Stimulated activated CD8-positive, alpha-beta memory T cell treated with anti-CD3 and anti-CD28 coated beads, Interleukin-15, amount 100 ng/mL, for 48 hours (primary cell): ENCODE data around the gene KRT40.

Source experiments
- DNase-seq, 2 donors: peaks; one replicate each; pipeline ENCODE4 v3.0.0-alpha.2; 2020; ENCODE audit warnings: low read depth in 2 of 2

Gene KRT40

GRCh38 chr17:40952661-40953060, 31.5 kb downstream of the KRT40 start:
- DNase-seq: no peak

GRCh38 chr17:40952154-40952553, 32.0 kb downstream of the KRT40 start:
- DNase-seq: no peak

GRCh38 chr17:40951011-40951622, 33.0 kb downstream of the KRT40 start:
- no peak for DNase-seq

GRCh38 chr17:40950176-40950575, 34.0 kb downstream of the KRT40 start:
- no peak for DNase-seq

GRCh38 chr17:40949418-40949817, 34.7 kb downstream of the KRT40 start:
- DNase-seq: no peak

DNA sequence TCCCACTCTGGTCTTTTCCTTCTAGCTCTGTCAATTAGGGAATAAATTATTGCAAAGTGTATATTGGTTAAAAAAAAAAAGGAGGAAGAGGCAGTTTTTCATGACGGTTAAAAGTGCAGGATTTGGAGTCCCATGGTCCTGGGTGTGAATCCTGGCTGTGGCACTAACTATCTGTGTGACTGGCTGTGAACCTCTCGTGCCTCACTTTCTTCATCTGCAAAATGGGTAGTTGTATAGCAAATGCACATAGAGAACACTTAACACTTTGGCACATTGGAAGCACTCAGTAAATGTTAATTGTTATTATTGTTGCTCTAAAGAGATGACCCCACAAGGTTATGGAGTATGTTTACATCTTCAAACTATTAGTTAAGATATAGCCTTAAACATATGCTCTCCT, 36.2 kb downstream of the KRT40 start:
- DNase-seq: no peak

DNA sequence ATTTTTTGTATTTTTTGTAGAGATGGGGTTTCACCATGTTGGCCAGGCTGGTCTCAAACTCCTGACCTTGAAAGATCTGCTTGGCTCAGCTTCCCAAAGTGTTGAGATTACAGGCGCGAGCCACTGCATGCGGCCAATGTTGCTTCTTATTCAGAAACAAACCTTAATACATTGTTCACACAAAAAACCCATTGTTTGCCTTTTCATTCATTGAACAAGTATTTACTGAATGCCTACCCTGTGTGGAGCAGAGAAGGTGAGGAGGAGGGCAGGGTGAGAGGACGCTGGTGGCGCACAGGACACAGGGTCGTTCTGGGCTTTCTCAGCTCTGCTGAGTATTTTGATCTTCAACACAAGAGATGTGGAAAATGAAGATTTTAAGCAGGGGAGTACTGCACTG, 38.7 kb downstream of the KRT40 start:
- no peak for DNase-seq

GRCh38 chr17:40944531-40944930, 39.6 kb downstream of the KRT40 start:
- no peak for DNase-seq

- no peak for DNase-seq
These were observed 41.6 kb downstream of the KRT40 start for GRCh38 chr17:40942553-40942952.

DNA sequence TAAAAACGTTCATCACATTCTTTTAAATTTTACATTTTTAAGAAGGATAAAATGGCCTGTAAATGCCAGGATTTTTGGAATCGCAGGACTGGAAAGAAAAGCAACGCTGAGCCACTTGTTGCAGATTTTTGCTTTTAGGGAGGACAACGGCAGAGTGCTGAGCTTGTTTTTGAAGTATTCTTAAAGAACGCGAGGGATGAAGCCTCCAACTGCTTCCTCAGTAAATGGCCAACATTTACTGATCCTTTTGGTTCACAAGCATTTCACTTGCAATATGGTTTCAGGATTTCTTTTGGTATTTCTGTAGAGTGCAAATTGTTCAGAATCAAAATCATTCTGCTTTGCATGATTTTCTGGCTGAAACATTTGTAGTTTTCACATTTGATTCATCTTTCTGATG, 43.9 kb downstream of the KRT40 start:
- no peak for DNase-seq

DNA sequence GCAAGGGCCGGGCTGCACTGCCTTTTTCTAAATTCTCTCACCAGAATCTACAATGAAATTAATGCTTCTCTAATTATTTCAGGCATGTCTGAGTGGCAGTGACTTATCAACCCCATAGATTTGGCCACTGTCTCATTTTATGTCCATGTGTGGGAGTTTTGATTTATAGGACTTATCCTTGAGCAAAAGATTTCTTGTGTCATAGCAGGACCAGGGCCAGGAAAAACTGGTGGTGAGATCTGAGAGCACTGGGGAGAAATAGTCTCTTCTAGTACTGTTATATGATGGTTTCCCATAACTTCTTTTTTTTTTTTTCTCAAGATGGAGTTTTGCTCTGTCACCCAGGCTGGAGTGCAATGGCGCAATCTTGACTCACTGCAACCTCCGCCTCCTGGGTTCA, 45.1 kb downstream of the KRT40 start:
- DNase-seq: no peak

- DNase-seq: no peak
These were observed 46.7 kb downstream of the KRT40 start, which contains the start of gene KRT23 for GRCh38 chr17:40937384-40937819. Gene KRT23, minus strand, starts transcription at chr17:40937646. Its CDS starts 1,043 bp downstream, at chr17:40936603.

GRCh38 chr17:40936976-40937375, 47.1 kb downstream of the KRT40 start:
- no peak for DNase-seq

DNA sequence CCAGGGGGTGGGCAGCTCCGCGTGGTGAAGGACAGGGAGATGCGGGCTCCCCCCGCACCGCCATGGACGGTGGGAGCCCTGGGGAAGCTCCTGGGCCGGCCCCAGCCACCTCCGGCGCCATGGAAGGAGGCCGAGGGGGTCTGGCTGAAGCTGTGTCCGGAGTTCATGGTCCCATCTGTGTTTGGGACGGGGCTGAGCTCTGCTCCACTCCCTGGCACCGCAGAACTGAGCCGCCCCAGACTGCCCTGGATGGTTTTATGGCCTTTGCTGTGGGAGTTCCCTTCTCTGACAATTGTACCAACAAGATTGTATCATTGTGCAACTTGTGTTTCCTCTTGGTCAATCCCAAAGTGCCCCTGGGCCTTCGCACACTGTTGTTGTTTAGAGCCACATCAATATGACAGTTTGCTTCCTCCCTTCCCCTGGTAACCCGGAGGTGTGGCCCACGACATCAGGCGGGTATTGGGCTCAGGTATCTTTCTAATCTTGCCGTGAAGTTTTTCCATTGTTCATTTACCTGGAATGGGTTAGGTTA, 47.6 kb downstream of the KRT40 start:
- no peak for DNase-seq

DNA sequence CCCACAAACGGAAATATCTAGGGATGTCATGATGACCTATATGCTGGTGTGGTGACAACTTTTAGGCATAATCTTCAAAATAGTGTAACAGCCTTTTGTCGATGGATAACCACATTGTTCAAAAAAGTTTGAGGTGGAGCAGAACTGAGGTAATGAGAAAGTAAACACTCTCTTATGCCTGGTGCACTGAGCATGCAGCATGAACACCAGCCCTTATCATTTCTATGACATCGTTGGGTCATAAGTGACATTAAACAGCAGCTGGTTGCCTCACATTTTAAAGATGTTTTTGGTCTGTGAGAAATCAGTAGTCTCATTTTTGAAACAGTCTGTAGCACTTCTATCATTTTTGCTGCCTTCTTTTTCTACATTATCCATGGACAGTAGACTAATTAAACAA, 48.5 kb downstream of the KRT40 start:
- DNase-seq: no peak

GRCh38 chr17:40932608-40933007, 51.5 kb downstream of the KRT40 start:
- DNase-seq: no peak

DNA sequence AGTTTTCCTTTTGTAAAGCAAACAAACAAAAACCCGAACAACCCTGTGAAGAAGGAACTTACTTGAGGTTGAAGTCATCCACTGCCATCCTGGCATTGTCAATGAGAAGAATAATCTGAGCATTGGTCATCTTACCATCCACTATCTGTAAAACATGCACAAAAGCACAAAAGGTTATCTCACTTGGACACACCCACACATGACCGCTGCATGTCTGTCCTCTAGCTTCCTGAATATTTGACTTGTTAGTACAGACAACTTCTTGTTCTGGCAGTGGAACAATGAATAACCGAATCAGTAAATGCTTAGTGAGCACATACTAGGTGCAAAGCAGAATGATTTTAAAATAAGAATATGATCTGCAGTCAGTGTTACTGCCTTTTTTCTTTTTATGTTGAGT, 52.8 kb downstream of the KRT40 start:
- DNase-seq: no peak
